ENCODE results near the gene CLEC4E.
A peak's percentile ranks its signal among the peaks of the same experiment; 100 is the strongest.
"Not testable (repeated sequence)": the region's sequence is repeated elsewhere in the genome, so short reads cannot be mapped to it uniquely, and the experiment has no call there.

Gene CLEC4E

GRCh38 chr12:8540831-8541230, at the start of gene CLEC4E:
TSS of gene CLEC4E (minus strand) at chr12:8540905. CDS start at chr12:8540797, 108 bp downstream.
- DNase-seq (ENCODE audit: low spot score) = not testable (repeated sequence)

- DNase-seq (ENCODE audit: low spot score) = no peak
These were observed 49.0 kb upstream of the CLEC4E start for GRCh38 chr12:8589679-8590078.

GRCh38 chr12:8584478-8584877, 43.8 kb upstream of the CLEC4E start:
- DNase-seq (ENCODE audit: low spot score) = not testable (repeated sequence)

GRCh38 chr12:8584004-8584403, 43.3 kb upstream of the CLEC4E start:
- no peak for DNase-seq (ENCODE audit: low spot score)

GRCh38 chr12:8581098-8581784, 40.5 kb upstream of the CLEC4E start:
- DNase-seq (ENCODE audit: low spot score) = no peak

- no peak for DNase-seq (ENCODE audit: low spot score)
These were observed 37.2 kb upstream of the CLEC4E start for GRCh38 chr12:8577879-8578278.

GRCh38 chr12:8572507-8572906, 31.8 kb upstream of the CLEC4E start:
- no peak for DNase-seq (ENCODE audit: low spot score)

GRCh38 chr12:8566525-8566924, 25.8 kb upstream of the CLEC4E start:
- no peak for DNase-seq (ENCODE audit: low spot score)

- not testable (repeated sequence) for DNase-seq (ENCODE audit: low spot score)
These were observed 25.3 kb upstream of the CLEC4E start for GRCh38 chr12:8566052-8566451.

GRCh38 chr12:8564656-8565055, 24.0 kb upstream of the CLEC4E start:
- no peak for DNase-seq (ENCODE audit: low spot score)

- DNase-seq (ENCODE audit: low spot score) = no peak
These were observed 22.7 kb upstream of the CLEC4E start for GRCh38 chr12:8563356-8563755.

- DNase-seq (ENCODE audit: low spot score) = no peak
These were observed 21.6 kb upstream of the CLEC4E start for GRCh38 chr12:8562310-8562709.

- no peak for DNase-seq (ENCODE audit: low spot score)
These were observed 20.3 kb upstream of the CLEC4E start for GRCh38 chr12:8561011-8561410.

- no peak for DNase-seq (ENCODE audit: low spot score)
These were observed 19.0 kb upstream of the CLEC4E start for GRCh38 chr12:8559676-8560075.

GRCh38 chr12:8556531-8557097, 15.9 kb upstream of the CLEC4E start:
- DNase-seq (ENCODE audit: low spot score) = no peak

GRCh38 chr12:8554451-8555195, 13.9 kb upstream of the CLEC4E start:
- DNase-seq (ENCODE audit: low spot score) = no peak

- DNase-seq (ENCODE audit: low spot score) = no peak
These were observed 12.5 kb upstream of the CLEC4E start for GRCh38 chr12:8553088-8553627.

GRCh38 chr12:8549381-8549780, 8.7 kb upstream of the CLEC4E start:
- DNase-seq (ENCODE audit: low spot score) = no peak

GRCh38 chr12:8548192-8548591, 7.5 kb upstream of the CLEC4E start:
- DNase-seq (ENCODE audit: low spot score) = no peak

- no peak for DNase-seq (ENCODE audit: low spot score)
These were observed 6.9 kb upstream of the CLEC4E start for GRCh38 chr12:8547645-8548044.

GRCh38 chr12:8546591-8546990, 5.9 kb upstream of the CLEC4E start:
- no peak for DNase-seq (ENCODE audit: low spot score)

GRCh38 chr12:8544295-8544694, 3.6 kb upstream of the CLEC4E start:
- peak; percentile 86 for DNase-seq (ENCODE audit: low spot score)

GRCh38 chr12:8541562-8541961, 857 bp upstream of the CLEC4E start:
- no peak for DNase-seq (ENCODE audit: low spot score)
